GM21423 (cell line): ENCODE measurements around the gene RXYLT1.
A peak's percentile ranks its signal among the peaks of the same experiment; 100 is the strongest.
"Not testable (repeated sequence)": the region's sequence is repeated elsewhere in the genome, so short reads cannot be mapped to it uniquely, and the experiment has no call there.

Source experiments
- ATAC-seq: cut with Tn5 transposase; IDR thresholded peaks from one replicate; pipeline ENCODE4 v1.9.1; 2021; ENCODE audit warnings: mild to moderate bottlenecking, moderate library complexity; ENCODE audit not compliant: unreplicated experiment

Gene RXYLT1

DNA sequence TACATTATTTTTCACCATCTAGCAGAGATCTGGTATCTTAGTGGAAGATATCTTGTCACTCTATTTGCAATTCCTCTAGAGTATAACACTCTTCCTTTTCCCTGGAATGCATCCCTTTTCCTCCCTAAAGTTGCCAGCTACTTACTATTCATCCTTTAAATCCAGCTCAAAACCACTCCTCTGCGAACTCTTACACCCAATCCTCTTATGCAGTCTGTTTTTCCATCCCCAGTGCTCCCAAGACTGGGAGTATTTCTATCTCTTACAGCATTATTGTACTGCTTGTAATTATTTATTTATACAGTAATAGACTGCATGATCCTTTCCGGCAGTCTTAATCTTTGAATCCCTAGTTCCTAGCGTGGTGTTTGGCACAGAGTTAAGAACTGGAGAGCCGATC is 61.9 kb downstream of the RXYLT1 start:
- ATAC-seq, result no peak

DNA sequence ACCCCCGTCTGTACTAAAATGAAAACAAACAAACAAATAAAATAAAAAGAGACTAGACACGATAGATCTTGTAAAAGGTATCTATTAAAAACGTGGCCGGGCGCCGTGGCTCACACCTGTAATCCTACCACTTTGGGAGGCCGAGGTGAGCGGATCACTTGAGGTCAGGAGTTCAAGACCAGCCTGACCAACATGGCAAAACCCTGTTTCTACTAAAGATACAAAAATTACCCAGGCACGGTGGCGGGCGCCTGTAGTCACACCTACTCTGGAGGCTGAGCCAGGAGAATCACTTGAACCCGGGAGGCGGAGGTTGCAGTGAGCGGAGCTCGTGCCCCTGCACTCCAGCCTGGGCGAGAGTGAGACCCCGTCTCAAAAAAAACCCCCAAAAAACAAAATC is 63.0 kb downstream of the RXYLT1 start:
- ATAC-seq, result not testable (repeated sequence)

- no peak for ATAC-seq
Observed at GRCh38 chr12:63843254-63843720, 63.6 kb downstream of the RXYLT1 start.

- ATAC-seq, result peak; percentile 97
Observed at GRCh38 chr12:63843721-63844390, 64.1 kb downstream of the RXYLT1 start.

DNA sequence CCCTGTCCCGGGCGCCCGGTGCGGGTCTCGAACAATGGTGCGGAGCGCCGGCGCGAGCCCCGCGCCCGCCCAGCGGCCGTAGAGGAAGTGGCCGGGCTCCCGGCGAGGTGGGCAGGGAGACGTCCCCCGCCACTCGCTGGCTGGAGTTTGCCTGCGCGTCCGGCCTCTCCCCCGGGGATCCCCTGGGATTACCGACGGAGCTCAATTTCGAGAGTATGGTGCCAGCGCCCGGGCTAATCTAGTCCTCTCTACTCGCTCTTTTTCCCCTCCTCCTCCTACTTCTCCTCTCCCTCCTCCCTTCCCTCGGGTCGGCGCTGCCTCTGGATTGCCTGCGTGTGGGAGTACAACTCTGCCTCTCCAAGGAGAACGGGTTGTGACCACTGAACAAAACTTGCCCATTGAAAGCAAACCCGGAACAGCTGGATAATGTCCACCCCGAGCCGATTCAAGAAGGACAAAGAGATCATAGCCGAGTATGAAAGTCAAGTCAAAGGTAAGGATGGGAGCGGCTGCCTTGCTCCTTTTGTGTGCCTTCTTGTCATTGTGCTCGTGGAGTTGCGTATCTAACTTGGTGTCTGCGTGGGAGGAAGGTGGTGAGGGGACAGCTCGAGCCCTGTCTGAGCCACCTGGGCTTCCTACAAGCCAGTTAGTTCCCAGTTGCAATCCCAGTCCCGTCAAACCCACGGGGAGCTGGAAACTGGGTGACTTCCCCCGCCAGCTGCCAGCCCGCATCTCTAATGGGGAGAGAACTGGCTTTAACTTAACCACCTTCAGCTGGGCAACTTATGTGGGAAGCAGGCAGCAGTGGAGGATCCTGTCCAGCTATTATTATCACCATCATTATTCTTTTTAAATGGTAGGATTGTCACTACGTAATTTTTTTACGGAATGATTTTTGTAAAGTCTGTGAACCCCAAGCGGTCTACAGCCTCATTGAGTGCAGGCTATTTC is 65.0 kb downstream of the RXYLT1 start, which contains the start of gene SRGAP1:
Gene SRGAP1 (plus strand): TSS at position 310 of the 951 bp plus-strand sequence. CDS start 117 bp downstream, at position 427.
- peak; percentile 26 for ATAC-seq

DNA sequence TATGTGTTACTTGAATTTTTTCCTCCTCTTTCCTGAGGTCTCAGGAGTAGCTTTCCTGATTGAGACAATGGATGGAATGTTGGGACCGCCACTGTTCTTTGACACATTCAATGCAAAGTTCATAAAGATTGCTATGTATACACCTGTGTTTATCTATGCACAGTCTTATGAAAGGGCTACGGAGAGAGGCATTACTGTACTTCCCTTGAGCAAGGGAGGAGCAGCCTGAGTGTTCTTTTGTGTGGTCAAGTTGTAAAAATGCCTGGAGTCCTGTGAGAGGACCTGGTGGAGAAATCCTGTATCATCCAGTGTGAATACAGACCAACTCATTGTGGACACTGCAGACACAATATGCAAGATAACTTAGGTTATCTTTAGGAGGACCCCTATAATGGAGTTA is 66.0 kb downstream of the RXYLT1 start:
- no peak for ATAC-seq

DNA sequence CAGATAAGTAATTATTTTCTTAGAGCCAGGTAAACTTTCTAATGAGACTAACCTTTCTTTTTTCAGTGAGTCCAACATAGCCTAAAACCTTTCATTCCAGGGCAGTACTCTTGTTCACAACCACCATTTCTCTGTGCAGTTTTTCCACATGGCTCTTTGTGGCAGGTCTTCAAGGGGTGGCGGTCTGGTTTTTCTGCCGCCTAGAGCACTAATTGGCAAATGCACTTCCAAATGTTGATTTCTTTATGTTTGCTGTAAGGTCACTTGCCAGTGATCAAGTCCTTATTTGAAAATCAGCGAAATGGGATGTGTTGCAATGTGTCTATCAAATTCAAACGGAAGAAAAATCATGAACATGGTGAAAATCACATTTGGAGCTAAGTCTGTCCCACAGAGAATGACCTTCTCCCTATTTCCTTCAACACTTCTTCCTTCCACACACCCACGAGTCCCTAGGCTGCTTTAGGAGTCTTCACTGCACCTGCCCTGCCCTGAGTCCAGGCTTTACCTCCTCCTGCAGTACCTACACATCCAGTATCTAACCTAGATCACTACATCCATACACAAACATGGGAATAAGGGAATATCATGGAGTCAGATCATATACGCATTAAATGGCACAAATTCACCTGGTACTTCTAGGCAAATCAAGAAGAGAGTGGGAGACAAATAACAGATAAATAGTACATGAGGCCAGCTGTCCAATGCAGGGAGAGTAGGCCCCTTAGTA is 66.7 kb downstream of the RXYLT1 start:
- ATAC-seq, result no peak

DNA sequence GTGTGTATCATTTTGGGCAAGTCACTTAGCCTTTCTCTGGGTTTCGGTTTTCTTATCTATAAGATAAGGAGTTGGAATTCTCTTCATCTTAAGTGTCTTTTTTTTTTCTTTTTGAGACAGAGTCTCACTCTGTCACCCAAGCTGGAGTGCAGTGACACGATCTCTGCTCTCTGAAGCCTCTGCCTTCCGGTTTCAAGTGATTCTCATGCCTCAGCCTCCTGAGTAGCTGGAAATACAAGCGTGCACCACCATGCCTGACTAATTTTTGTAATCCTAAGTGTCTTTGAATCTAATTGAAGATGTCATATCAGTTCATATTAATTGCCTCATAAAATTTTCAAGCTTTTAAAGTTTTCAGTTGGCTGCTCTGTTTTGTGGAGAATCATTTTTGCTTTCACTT is 68.7 kb downstream of the RXYLT1 start:
- no peak for ATAC-seq

- no peak for ATAC-seq
Observed at GRCh38 chr12:63849106-63849620, 69.5 kb downstream of the RXYLT1 start.

- no peak for ATAC-seq
Observed at GRCh38 chr12:63849641-63850040, 69.9 kb downstream of the RXYLT1 start.

DNA sequence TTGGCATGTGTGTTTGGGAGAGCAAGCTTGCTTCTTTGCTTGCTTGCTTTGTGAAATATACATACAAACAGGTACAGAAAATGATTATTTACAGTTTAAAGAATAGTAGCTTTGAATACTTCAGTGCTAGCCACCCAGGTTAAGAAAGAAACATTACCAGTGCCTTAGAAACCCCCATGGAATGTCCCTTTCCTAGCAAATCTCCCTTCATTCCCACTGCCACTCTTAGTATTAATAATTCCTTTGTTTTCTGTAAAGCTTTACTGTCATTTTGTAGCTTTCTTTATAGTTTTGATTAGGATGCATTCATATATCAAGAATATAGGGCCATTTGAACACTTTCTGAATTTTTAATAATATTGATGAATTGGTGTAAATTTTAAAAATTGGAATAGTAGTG is 74.3 kb downstream of the RXYLT1 start:
- ATAC-seq, result no peak

- ATAC-seq, result no peak
Observed at GRCh38 chr12:63855299-63855698, 75.6 kb downstream of the RXYLT1 start.

DNA sequence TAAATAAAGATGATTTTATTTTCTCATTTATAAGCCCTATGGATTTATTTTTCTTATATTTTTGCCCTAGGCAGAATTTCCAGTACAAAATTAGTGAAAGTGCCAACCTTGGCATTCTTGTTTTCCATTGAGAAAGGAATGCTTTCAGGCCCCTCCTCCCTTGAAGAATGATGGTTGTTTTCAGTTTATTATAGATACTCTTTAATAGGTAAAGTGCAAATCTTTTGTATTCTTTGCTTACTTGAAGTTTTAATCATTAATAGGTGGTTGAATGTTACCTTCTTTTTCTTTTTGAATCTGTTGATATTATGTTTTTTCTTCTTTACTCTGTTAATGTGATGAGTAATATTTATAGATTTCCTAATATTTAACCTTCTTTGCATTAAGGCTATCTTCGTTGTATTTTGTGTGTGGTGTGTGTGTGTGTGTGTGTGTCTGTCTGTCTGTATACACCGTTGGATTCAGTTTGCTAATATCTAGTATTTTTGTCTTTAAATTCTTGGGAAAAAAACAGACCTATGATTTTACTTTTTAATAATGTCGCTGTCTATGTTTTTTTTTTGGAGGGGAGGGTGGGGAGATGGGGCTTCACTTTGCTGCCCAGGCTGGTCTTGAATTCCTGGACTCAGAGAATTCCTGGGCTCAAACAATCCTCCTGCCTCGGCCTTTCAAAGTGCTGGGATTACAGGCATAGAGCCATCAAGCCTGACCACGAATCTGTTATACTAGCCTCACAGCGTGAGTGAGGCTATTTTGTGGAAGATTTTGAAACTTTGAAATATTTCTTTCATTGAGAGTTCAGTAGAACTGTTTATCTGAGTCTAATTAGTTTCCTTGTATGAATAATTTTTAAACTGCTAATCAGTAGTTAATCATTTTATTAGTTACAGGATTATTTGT is 78.3 kb downstream of the RXYLT1 start:
- ATAC-seq, result no peak
